ENCODE results near the gene NCOA5. TPM values are rescaled to one million over a fixed set of nuclear protein-coding genes. Genes with fewer than 3 reads are reported as not detected.

NCOA5 gene
- total and polyA plus RNA-seq, 7 experiments from 2014 or later: 15.7 to 47.6 (median 39.4) TPM

DNA sequence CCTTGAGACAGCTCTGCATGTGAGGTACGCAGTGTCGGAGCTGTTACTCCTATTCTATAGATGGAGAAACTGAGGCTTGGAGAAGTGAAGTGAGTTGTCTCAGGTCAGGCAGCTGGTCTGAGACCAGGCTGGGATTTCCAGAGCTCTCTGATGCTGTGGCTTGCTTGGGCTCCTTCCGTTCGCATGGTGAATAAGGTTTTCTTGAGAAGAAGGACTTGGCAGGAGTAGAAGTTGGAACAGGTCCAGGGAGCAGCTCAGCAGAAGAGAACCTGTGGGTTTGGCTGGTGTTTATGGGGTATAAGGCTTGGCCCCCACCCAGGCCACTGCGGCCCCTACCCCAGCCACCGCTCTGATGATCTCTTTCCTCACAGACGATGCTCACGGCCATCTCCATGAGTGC is 53.4 kb downstream of the NCOA5 start:
- peaks cover 0 to 4% (median 0%) of the 10 kb centered on the region in 5 donors for H3K36me3 Mint-ChIP-seq
- ChIA-PET POLR2A (no interaction called here), CTCF (no interaction called here)
- intact Hi-C loops (cut with micrococcal nuclease): no loop called here
- peak overlapping the region in 1 of 9 donors; percentile 55 for H3K27ac Mint-ChIP-seq
- Histone ChIP-seq H3K27me3 (ENCODE audit: control insufficient read depth in 2 of 2, insufficient read depth in 2 of 2, low read length in 2 of 2) (peaks cover 0 to 15% of the 10 kb centered on the region in 2 donors), H3K36me3 (ENCODE audit: control insufficient read depth in 2 of 3, insufficient read depth in 3 of 3, low read length in 3 of 3) (no peaks in the 10 kb centered on the region), H3K9me3 (ENCODE audit: control insufficient read depth in 2 of 3, low read length in 3 of 3) (no peaks in the 10 kb centered on the region), H3K4me3 (ENCODE audit: low read length) (no peak overlapping the region), H3K27ac (ENCODE audit: low read depth, low read length) (no peak overlapping the region), H3K4me1 (ENCODE audit: control insufficient read depth in 2 of 2, insufficient read depth in 2 of 2, low read length in 2 of 2) (no peaks in the 10 kb centered on the region)
- DNase-seq: no peak
- H3K9me3 Mint-ChIP-seq: peaks cover 0 to 6% (median 0%) of the 10 kb centered on the region in 11 donors
- no peaks in the 10 kb centered on the region for H3K4me1 Mint-ChIP-seq
- ATAC-seq: no peak
- H3K4me3 Mint-ChIP-seq: no peak overlapping the region
- H3K27me3 Mint-ChIP-seq: peaks cover 30 to 62% (median 56%) of the 10 kb centered on the region in 5 donors

GRCh38 chr20:46035713-46036112 is 54.0 kb downstream of the NCOA5 start:
- ATAC-seq (no peak), DNase-seq (no peak)
- Histone ChIP-seq H3K4me3 (ENCODE audit: low read length) (no peak overlapping the region), H3K4me1 (ENCODE audit: control insufficient read depth in 2 of 2, insufficient read depth in 2 of 2, low read length in 2 of 2) (no peaks in the 10 kb centered on the region), H3K27ac (ENCODE audit: low read depth, low read length) (no peak overlapping the region), H3K9me3 (ENCODE audit: control insufficient read depth in 2 of 3, low read length in 3 of 3) (no peaks in the 10 kb centered on the region), H3K36me3 (ENCODE audit: control insufficient read depth in 2 of 3, insufficient read depth in 3 of 3, low read length in 3 of 3) (no peaks in the 10 kb centered on the region), H3K27me3 (ENCODE audit: control insufficient read depth in 2 of 2, insufficient read depth in 2 of 2, low read length in 2 of 2) (peaks cover 6 to 15% of the 10 kb centered on the region in 2 donors)
- ChIA-PET POLR2A (no interaction called here), CTCF (no interaction called here)
- peaks cover 36 to 62% (median 54%) of the 10 kb centered on the region in 5 donors for H3K27me3 Mint-ChIP-seq
- H3K9me3 Mint-ChIP-seq: peaks cover 0 to 6% (median 0%) of the 10 kb centered on the region in 11 donors
- no peak overlapping the region for H3K4me3 Mint-ChIP-seq
- no peak overlapping the region for H3K27ac Mint-ChIP-seq
- no peaks in the 10 kb centered on the region for H3K4me1 Mint-ChIP-seq
- intact Hi-C loops (cut with micrococcal nuclease): no loop called here
- peaks cover 0 to 4% (median 0%) of the 10 kb centered on the region in 5 donors for H3K36me3 Mint-ChIP-seq

GRCh38 chr20:46035253-46035652 is 54.5 kb downstream of the NCOA5 start:
- H3K27ac ChIP-seq (ENCODE audit: low read depth, low read length): no peak overlapping the region
- ChIA-PET POLR2A (no interaction called here), CTCF (no interaction called here)
- H3K9me3 ChIP-seq (ENCODE audit: control insufficient read depth in 2 of 3, low read length in 3 of 3): no peaks in the 10 kb centered on the region
- H3K4me3 ChIP-seq (ENCODE audit: low read length): no peak overlapping the region
- Mint-ChIP-seq H3K4me1 (peaks cover 0 to 1% (median 0%) of the 10 kb centered on the region in 7 donors), H3K4me3 (no peak overlapping the region), H3K9me3 (peaks cover 0 to 6% (median 0%) of the 10 kb centered on the region in 11 donors), H3K27ac (no peak overlapping the region), H3K27me3 (peaks cover 40 to 61% (median 51%) of the 10 kb centered on the region in 5 donors), H3K36me3 (peaks cover 0 to 4% (median 0%) of the 10 kb centered on the region in 5 donors)
- intact Hi-C loops (cut with micrococcal nuclease): no loop called here
- no peak for ATAC-seq
- H3K27me3 ChIP-seq (ENCODE audit: control insufficient read depth in 2 of 2, insufficient read depth in 2 of 2, low read length in 2 of 2): peaks cover 6 to 15% of the 10 kb centered on the region in 2 donors
- no peaks in the 10 kb centered on the region for H3K36me3 ChIP-seq (ENCODE audit: control insufficient read depth in 2 of 3, insufficient read depth in 3 of 3, low read length in 3 of 3)
- no peaks in the 10 kb centered on the region for H3K4me1 ChIP-seq (ENCODE audit: control insufficient read depth in 2 of 2, insufficient read depth in 2 of 2, low read length in 2 of 2)
- DNase-seq: no peak

- CTCF ChIA-PET: no interaction called here
- Mint-ChIP-seq H3K4me1 (peaks cover 0 to 3% (median 0%) of the 10 kb centered on the region in 7 donors), H3K9me3 (peaks cover 0 to 6% (median 0%) of the 10 kb centered on the region in 11 donors), H3K36me3 (peaks cover 0 to 4% (median 0%) of the 10 kb centered on the region in 5 donors), H3K27me3 (peaks cover 49 to 66% (median 61%) of the 10 kb centered on the region in 5 donors), H3K27ac (no peak overlapping the region), H3K4me3 (no peak overlapping the region)
- H3K4me1 ChIP-seq (ENCODE audit: control insufficient read depth in 2 of 2, insufficient read depth in 2 of 2, low read length in 2 of 2): no peaks in the 10 kb centered on the region
- POLR2A ChIA-PET: no interaction called here
- H3K4me3 ChIP-seq (ENCODE audit: low read length): no peak overlapping the region
- H3K36me3 ChIP-seq (ENCODE audit: control insufficient read depth in 2 of 3, insufficient read depth in 3 of 3, low read length in 3 of 3): no peaks in the 10 kb centered on the region
- intact Hi-C loops (cut with micrococcal nuclease): no loop called here
- no peaks in the 10 kb centered on the region for H3K9me3 ChIP-seq (ENCODE audit: control insufficient read depth in 2 of 3, low read length in 3 of 3)
- H3K27me3 ChIP-seq (ENCODE audit: control insufficient read depth in 2 of 2, insufficient read depth in 2 of 2, low read length in 2 of 2): peaks cover 6 to 15% of the 10 kb centered on the region in 2 donors
- no peak for ATAC-seq
- H3K27ac ChIP-seq (ENCODE audit: low read depth, low read length): no peak overlapping the region
- DNase-seq: no peak
These were observed 55.7 kb downstream of the NCOA5 start for GRCh38 chr20:46034039-46034438.

- intact Hi-C loops (cut with micrococcal nuclease): no loop called here
- Histone ChIP-seq H3K4me3 (ENCODE audit: low read length) (no peak overlapping the region), H3K9me3 (ENCODE audit: control insufficient read depth in 2 of 3, low read length in 3 of 3) (no peaks in the 10 kb centered on the region), H3K27ac (ENCODE audit: low read depth, low read length) (no peak overlapping the region), H3K4me1 (ENCODE audit: control insufficient read depth in 2 of 2, insufficient read depth in 2 of 2, low read length in 2 of 2) (no peaks in the 10 kb centered on the region), H3K36me3 (ENCODE audit: control insufficient read depth in 2 of 3, insufficient read depth in 3 of 3, low read length in 3 of 3) (no peaks in the 10 kb centered on the region), H3K27me3 (ENCODE audit: control insufficient read depth in 2 of 2, insufficient read depth in 2 of 2, low read length in 2 of 2) (peaks cover 11 to 28% of the 10 kb centered on the region in 2 donors)
- Mint-ChIP-seq H3K27ac (no peak overlapping the region), H3K4me3 (peak overlapping the region in 1 of 10 donors; percentile 39), H3K36me3 (peaks cover 0 to 4% (median 0%) of the 10 kb centered on the region in 5 donors), H3K4me1 (peaks cover 0 to 3% (median 0%) of the 10 kb centered on the region in 7 donors), H3K9me3 (peaks cover 0 to 6% (median 0%) of the 10 kb centered on the region in 11 donors), H3K27me3 (peaks cover 61 to 72% (median 63%) of the 10 kb centered on the region in 5 donors)
- POLR2A ChIA-PET: no interaction called here
- DNase-seq: no peak
- CTCF ChIA-PET: no interaction called here
- no peak for ATAC-seq
These were observed 58.0 kb downstream of the NCOA5 start for GRCh38 chr20:46031701-46032254.

GRCh38 chr20:46031014-46031569 is 58.7 kb downstream of the NCOA5 start:
- Histone ChIP-seq H3K4me1 (ENCODE audit: control insufficient read depth in 2 of 2, insufficient read depth in 2 of 2, low read length in 2 of 2) (no peaks in the 10 kb centered on the region), H3K27ac (ENCODE audit: low read depth, low read length) (no peak overlapping the region), H3K4me3 (ENCODE audit: low read length) (no peak overlapping the region), H3K36me3 (ENCODE audit: control insufficient read depth in 2 of 3, insufficient read depth in 3 of 3, low read length in 3 of 3) (no peaks in the 10 kb centered on the region), H3K27me3 (ENCODE audit: control insufficient read depth in 2 of 2, insufficient read depth in 2 of 2, low read length in 2 of 2) (peaks cover 11 to 28% of the 10 kb centered on the region in 2 donors), H3K9me3 (ENCODE audit: control insufficient read depth in 2 of 3, low read length in 3 of 3) (no peaks in the 10 kb centered on the region)
- ChIA-PET CTCF (no interaction called here), POLR2A (no interaction called here)
- Mint-ChIP-seq H3K36me3 (peaks cover 0 to 4% (median 0%) of the 10 kb centered on the region in 5 donors), H3K27me3 (peaks cover 60 to 71% (median 67%) of the 10 kb centered on the region in 5 donors), H3K27ac (no peak overlapping the region), H3K4me3 (no peak overlapping the region), H3K4me1 (peaks cover 0 to 3% (median 0%) of the 10 kb centered on the region in 7 donors), H3K9me3 (peaks cover 0 to 2% (median 0%) of the 10 kb centered on the region in 11 donors)
- no peak for DNase-seq
- intact Hi-C loops (cut with micrococcal nuclease): no loop called here
- ATAC-seq: no peak

All from naive thymus-derived CD4-positive, alpha-beta T cell (primary cell).